Choroid plexus epithelial cell (primary cell): Measurements from ENCODE around the gene XRCC2.
"Not testable (repeated sequence)": the region's sequence is repeated elsewhere in the genome, so short reads cannot be mapped to it uniquely, and the experiment has no call there.

Experiments used
- DNase-seq: peaks from one replicate; pipeline ENCODE4 v3.0.0-alpha.2; 2010; ENCODE audit warnings: low read depth
- H3K4me3 ChIP-seq: 2 replicates; pipeline ENCODE4 v1.5.1; 2011; ENCODE audit warnings: low read depth, mild to moderate bottlenecking, control low read depth, low read length, moderate library complexity
- CTCF ChIP-seq: conservative IDR thresholded peaks from 2 replicates; pipeline ENCODE4 v1.5.1; 2011; ENCODE audit warnings: low read depth, mild to moderate bottlenecking, control low read depth, inconsistent platforms, low read length, moderate library complexity

XRCC2 gene

DNA sequence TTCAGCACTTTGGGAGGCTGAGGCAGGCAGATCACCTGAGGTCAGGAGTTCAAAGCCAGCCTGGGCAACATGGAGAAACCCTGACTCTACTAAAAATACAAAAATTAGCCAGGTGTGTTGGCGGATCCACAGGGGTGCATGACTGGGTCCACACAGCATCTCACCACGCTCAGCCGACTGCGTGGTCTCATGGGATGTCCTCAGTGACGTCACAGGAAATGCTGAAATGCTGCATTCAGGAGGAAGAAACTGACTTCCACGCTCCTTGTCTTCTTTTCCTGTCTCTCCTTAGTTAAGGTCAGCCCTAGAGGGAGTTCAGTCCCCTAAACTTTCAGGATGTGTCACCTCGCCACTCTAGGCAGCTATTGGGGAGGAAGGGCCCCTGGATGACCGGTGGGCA lies 42.9 kb downstream of the XRCC2 start:
- no peak for TF ChIP-seq CTCF
- no peak for DNase-seq
- H3K4me3 ChIP-seq = no peak overlapping the region

GRCh38 chr7:152628772-152629171 lies 47.2 kb downstream of the XRCC2 start:
- not testable (repeated sequence) for DNase-seq

GRCh38 chr7:152624228-152624627 lies 51.7 kb downstream of the XRCC2 start:
- TF ChIP-seq CTCF = no peak
- DNase-seq = no peak

More at GRCh38 chr7:152628772-152629171, 47.2 kb downstream of the XRCC2 start:
- H3K4me3 ChIP-seq = not testable (repeated sequence)

GRCh38 chr7:152621426-152621825 lies 54.5 kb downstream of the XRCC2 start:
- H3K4me3 ChIP-seq = no peak overlapping the region
- TF ChIP-seq CTCF = no peak
- DNase-seq = no peak

More at GRCh38 chr7:152624228-152624627, 51.7 kb downstream of the XRCC2 start:
- H3K4me3 ChIP-seq = no peak overlapping the region

DNA sequence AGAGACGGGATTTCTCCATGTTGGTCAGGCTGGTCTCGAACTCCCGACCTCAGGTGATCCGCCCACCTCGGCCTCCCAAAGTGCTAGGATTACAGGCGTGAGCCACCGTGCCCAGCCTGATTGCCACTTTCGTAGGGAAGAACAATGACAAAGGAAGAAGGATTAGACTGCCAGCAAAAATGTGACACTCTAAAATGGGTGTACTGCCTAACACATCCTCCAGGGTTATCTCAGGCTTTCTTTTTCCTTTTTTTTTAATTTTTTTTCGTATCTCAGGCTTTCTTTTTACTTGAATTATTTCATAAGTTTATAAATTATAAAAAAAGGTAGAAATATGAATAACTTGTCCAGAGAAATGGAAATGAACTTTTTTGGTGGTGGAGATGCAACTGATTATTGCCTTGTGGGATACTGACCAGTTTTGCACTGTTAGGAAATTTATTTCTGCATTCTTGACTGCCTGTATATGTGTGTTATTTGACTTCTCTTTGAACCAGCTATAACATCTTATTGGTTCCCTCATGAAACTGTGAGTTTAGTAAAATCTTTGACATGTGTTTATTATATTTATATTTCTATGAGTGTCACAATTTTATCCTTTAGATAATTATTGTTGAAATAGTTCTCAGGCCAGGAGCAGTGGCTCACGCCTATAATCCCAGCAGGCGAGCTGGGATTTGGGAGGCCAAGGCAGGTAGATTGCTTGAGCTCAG lies 56.8 kb downstream of the XRCC2 start:
- no peak for DNase-seq
- no peak overlapping the region for H3K4me3 ChIP-seq
- TF ChIP-seq CTCF = peak; percentile 19

DNA sequence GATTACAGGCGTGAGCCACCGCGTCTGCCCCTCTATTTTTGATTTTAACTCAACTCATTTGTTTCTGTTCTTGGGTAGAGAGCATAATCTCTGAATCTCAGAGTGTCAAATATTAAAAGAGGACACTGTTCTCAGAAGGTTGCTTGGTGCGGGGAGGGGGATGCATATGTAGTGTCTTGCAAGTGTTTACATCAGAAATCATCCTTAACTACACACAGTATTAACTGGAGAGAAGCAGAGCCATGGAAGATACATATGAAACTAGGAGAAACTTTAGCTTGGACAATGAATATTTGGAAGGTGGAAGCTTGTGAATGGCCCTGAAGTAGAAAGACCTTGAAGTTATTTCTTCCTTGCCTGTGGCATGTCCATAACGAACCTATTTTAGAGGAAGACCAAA lies 57.5 kb downstream of the XRCC2 start:
- no peak overlapping the region for H3K4me3 ChIP-seq
- no peak for DNase-seq
- TF ChIP-seq CTCF = no peak

GRCh38 chr7:152617056-152617455 lies 58.9 kb downstream of the XRCC2 start:
- no peak for DNase-seq
- H3K4me3 ChIP-seq = no peak overlapping the region
- no peak for TF ChIP-seq CTCF
